COLO668 (cell line): ENCODE measurements around the gene CRYBB3.
"Not testable (repeated sequence)": the region's sequence is repeated elsewhere in the genome, so short reads cannot be mapped to it uniquely, and the experiment has no call there.

Experiments
- DNase-seq: peaks from one replicate; lab custom pipeline; 2025; ENCODE audit not compliant: unreplicated experiment; lab: John Stamatoyannopoulos, UW

Gene CRYBB3

DNA sequence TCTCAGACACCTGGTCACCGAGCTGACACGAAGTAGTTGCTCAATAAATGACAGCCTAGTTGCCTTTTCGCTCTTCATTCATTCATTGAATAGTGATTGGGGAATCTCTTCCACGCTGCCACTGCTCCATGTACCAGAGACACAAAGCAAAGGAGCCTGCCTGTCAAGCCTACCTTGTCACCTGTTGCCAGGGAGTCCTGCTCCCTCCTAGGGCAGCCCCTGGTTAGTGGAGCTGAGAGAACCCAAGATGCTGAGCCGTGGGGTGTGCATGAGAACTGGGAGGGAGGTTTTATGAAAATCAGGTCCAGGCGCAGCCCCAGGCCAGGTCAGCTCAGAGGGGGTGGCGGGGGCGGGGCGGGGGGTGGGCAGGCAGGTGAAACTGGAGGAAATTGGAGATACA lies 38.4 kb downstream of the CRYBB3 start:
- not testable (repeated sequence) for DNase-seq

DNA sequence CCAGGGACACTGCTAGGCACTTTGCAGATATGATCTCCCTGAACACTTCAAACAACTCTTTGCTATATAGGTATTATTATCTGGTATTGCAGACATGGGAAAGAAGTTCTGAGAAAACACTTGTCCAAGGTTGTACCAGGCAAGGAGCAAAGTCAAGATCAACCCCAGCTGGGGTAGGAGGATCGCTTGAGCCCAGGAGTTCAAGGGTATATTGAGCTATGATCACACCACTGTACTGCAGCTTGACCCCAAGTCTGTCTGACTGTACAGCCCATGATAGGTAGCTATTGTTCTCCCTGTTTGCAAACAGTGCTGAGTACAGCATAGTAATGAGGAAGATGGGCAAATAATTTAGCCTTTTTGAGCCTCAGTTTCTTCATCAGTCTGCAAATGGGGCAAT lies 55.5 kb downstream of the CRYBB3 start:
- not testable (repeated sequence) for DNase-seq
